Ureter (tissue), 1 donor: ENCODE data around the gene AMHR2. TPM values are rescaled to one million over a fixed set of nuclear protein-coding genes. Genes with fewer than 3 reads are reported as not detected.

ENCODE experiments used
- DNase-seq: peaks from one replicate; pipeline ENCODE4 v3.0.0-alpha.2; 2020; ENCODE audit warnings: low spot score
- total RNA-seq: library from RNA; stranded (reverse); gene quantifications from one replicate; pipeline ENCODE4 v1.2.4, GENCODE V29; 2023
- donor health status: DM: yes; HTN: yes; CAD: no.

Gene AMHR2
- total RNA-seq, 1 donor from 2014 or later = not detected

GRCh38 chr12:53452159-53453077 lies 28.8 kb downstream of the AMHR2 start:
- DNase-seq = peak; percentile 91

DNA sequence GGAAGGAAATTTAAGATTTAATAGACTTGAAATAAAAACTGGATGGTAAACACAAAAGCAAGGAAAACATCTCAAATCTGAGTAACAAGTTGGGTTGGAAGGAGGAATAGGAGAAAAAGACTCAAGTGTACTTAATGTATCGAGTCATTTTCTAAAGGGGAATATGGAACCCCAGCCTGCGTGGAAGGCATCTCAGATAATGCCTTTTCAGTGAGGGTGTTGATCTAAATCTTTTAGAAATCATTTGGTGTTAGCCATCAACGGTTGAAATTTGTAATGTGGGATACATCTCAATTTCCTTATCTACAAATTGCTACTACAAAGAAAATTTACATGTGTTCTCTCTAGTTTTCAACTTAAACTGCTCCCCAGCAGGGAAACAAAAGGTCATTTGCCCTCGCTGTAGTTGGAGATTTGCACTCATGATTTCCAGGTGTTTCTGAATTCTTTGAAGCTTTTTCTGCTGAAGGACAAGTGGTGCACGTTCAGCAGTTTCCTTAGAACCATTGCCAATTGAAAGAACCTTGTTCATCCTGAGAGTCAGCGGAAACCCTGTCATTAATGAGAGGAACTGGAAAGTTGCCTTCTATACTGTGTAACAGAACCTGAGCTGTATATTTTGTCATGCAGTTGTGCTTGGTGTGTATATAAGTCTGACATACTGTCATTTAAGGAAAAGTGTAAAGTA lies 30.4 kb downstream of the AMHR2 start:
- DNase-seq = no peak

- DNase-seq = no peak
Observed at GRCh38 chr12:53454707-53455106, 31.1 kb downstream of the AMHR2 start.

GRCh38 chr12:53456654-53457366 lies 33.2 kb downstream of the AMHR2 start:
- no peak for DNase-seq

GRCh38 chr12:53459097-53459496 lies 35.4 kb downstream of the AMHR2 start:
- no peak for DNase-seq

- DNase-seq = no peak
Observed at GRCh38 chr12:53461059-53461458, 37.4 kb downstream of the AMHR2 start.

GRCh38 chr12:53461591-53461990 lies 37.9 kb downstream of the AMHR2 start:
- no peak for DNase-seq

DNA sequence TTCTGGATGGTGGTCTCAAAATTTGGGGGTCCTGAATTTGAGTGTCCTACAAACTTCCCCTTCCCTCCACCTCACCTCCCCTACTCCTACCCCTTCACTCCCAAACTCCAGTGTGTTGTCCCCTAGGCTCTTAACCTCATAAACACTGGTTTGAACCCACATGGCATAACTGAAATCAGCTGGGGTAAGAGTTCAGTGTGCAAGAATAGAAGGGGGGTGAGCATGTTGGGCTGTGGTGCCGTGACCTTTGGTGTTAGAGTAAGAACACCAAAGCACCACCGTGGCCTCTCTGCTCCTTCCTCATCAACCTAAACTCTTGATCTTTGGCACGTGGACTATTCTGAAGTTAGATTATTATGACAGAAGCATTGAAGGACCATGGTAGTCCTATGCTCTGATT lies 39.3 kb downstream of the AMHR2 start:
- no peak for DNase-seq

DNA sequence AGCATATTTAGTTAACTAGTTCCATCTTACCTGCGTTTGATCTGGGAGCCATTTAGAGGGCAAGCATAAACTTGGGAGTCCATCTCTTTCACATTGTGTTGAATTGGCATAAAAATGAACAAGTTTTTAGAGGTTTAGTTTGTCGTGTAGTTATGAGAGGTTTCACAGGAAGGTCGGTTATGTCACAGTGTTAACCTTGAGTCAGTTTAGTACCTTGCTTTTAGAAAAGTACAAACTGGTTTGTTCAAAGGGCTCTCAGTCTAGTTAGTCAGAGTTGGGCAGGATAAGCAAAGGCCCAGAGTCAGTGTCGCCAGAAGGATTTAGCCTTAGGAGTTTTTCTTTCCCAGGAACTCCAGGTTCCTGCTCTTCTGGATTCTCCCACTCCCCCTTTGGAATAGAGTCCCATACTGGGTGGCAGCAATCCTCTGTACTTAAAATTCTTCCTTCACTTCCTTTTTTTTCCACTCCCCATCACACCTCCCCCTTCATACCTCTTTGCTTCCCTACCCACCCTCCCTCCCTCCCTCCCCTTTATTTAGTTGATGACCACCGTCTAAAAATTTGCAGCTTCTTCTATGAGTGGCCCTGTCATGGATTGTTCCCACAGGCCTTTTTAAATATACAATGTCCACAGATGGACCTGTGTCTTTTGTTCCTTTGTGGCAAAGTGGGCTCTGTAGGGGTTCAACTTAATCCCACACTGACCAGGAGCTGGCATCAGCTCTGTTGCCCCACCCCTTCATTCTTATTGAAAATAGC lies 40.3 kb downstream of the AMHR2 start:
- DNase-seq = no peak

DNA sequence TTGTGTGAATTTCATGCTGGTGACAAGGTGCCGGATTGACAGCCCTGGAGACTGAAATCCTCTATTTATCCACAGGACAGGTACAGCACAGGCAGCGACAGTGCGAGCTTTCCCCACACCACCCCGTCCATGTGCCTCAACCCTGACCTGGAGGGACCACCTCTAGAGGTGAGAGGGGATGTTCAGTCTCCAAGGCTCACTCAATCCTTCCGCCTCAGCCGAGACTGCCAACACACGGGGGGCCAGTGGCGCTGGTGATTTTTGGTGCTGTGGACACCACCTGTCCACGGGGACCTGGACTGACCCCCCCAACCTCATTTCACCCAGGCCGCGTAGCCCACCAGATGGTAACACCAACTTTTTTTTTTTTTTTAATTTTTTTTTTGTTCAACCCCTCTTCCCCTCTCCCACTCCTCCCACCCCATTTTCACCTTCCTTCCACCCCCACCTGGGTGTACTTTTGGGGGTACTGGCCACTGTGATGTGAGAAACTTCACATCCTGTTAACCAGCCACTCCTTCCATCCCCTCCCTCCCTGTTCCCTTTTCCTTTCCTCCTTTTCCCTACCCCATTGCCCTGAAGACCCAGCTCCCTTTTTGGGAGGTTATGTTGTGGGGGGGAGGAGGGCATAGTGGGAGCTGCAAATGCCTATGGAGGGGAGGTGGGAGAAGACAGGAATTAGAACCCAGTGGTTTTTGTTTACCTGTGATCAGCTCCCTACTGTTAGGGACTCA lies 41.2 kb downstream of the AMHR2 start:
- DNase-seq = no peak

- DNase-seq = no peak
Observed at GRCh38 chr12:53465679-53466078, 42.0 kb downstream of the AMHR2 start.

DNA sequence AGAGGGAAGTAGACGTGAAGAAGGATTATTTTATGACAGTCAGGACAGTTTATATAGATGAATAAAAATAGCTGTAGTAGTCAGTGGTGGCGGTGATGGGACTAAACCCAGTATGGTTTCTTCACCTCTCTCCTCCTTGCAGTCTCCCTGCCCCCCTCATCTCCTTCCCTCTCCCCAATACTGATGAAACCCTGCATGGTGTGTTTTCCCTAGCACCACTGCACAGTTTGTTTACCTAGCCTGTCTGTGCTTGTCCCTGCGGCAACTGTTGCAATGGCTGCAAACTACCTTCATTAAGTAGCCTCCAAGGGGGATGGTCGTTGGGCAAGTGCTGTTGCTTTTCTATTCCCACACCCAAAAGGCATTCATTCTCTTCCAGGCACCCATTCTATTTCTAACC lies 43.0 kb downstream of the AMHR2 start:
- no peak for DNase-seq

GRCh38 chr12:53467082-53467481 lies 43.4 kb downstream of the AMHR2 start:
- DNase-seq = no peak

GRCh38 chr12:53467880-53468279 lies 44.2 kb downstream of the AMHR2 start:
- DNase-seq = no peak

DNA sequence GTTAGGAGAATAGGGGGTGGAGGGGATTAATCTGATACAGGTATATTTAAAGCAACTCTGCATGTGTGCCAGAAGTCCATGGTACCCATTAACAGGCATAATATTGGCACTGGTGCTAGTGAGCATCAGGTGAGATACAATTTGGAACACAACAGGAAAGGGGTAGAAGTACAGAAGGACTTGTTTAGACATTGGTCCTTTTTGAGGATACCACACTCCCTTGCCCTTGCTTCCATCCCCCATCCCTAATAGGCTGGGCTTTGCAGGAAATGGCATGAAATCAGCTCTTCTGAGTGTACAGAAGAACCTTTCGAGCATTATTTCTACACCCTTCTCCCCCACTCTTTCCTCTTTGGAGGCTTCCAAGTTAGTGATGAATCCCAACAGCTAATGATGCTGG lies 44.6 kb downstream of the AMHR2 start:
- DNase-seq = no peak

- no peak for DNase-seq
Observed at GRCh38 chr12:53472056-53472582, 48.5 kb downstream of the AMHR2 start.

DNA sequence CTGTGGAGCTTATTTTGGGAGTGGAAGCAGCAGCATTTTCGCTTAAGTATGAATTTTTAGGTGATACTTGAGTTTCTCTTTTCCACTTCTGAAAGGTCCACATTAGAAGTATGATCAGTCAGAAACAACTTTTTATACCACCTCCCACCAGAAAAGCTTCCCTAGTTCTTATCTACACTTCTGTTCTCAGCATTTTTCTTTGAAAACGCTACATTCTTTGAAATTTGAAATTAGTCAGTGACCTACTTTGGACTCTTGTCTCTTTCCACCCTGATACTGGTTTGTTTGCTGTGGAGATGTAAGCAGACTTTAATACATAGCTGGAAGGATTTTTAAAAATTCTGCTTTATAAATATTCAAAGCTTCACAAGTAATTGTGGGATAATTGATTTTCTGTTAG lies 50.4 kb downstream of the AMHR2 start:
- no peak for DNase-seq

GRCh38 chr12:53474819-53475218 lies 51.2 kb downstream of the AMHR2 start:
- DNase-seq = no peak

- no peak for DNase-seq
Observed at GRCh38 chr12:53476769-53477209, 53.1 kb downstream of the AMHR2 start.

- DNase-seq = no peak
Observed at GRCh38 chr12:53478865-53479264, 55.2 kb downstream of the AMHR2 start.

DNA sequence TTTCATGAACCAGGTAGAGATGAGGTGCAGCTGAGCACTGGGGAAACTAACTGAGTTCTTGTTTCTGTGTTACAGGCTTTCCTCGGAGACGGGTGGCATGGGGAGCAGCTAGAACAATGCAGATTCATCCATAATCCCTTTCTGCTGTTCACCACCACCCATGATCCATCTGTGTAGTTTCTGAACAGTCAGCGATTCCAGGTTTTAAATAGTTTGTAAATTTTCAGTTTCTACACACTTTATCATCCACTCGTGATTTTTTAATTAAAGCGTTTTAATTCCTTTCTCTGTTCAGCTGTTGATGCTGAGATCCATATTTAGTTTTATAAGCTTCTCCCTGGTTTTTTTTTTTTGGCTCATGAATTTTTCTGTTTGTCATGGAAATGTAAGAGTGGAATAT lies 55.7 kb downstream of the AMHR2 start:
- DNase-seq = no peak
